Lung microvascular endothelial cell (primary cell): ENCODE measurements around the gene HSP90B1. TPM values are rescaled to one million over a fixed set of nuclear protein-coding genes. Genes with fewer than 3 reads are reported as not detected.

Source experiments
- DNase-seq, 2 donors: peaks; one replicate each; pipeline versions ENCODE4 v3.0.0 to v3.0.0-alpha.2; 2010; ENCODE audit warnings: low read depth in 2 of 2
- total RNA-seq: library from RNA; depleted of rRNA; stranded (reverse); fragments of >200 nt; gene quantifications from 2 replicates; pipeline ENCODE4 v1.2.1, GENCODE V29; 2014

HSP90B1 gene
- total RNA-seq = 525 and 1,246 TPM in 2 replicates

GRCh38 chr12:103930034-103930786 is at the start of gene HSP90B1:
Gene HSP90B1, plus strand, starts transcription at chr12:103930410. Its CDS starts 106 bp downstream, at chr12:103930516.
- DNase-seq = peak; percentile 100

GRCh38 chr12:103881261-103881660 is 48.9 kb upstream of the HSP90B1 start:
- peak in 1 of 2 donors; percentile 5 for DNase-seq

DNA sequence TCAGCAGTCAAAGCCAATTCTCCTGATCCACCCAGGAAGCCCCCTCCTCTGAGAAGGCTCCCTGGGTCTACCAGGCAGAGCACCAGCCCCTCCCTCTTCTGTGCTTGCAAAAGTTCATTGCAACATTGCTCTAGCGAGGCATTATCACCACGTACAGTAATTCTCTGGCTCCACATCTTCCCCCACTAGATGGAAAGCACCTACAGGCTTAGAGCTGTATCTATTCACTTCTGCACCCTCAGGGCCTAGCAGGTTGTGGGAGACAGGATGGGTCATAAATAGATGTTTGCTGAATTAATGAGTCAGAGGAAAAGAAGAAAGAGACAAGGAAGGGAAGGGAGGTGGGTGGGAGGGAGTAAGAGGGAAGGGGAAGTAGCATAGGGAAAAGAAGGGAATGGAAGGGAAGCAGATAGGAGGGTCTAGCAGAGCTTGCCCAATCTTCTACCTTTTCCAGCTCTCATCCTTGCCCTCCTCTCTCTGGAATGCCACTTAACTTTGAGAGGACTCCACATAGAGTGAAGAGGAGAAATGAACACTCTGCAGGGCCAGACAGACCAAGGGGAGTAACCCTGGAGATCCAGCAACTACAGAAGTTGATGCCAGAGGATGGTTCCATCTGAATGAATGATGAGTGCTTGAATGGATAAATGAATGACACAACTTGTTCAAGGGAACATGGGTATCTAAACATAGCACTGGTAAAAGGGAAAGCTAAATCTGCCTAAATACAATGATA is 47.2 kb upstream of the HSP90B1 start:
- no peak for DNase-seq

GRCh38 chr12:103883908-103884307 is 46.3 kb upstream of the HSP90B1 start:
- no peak for DNase-seq

DNA sequence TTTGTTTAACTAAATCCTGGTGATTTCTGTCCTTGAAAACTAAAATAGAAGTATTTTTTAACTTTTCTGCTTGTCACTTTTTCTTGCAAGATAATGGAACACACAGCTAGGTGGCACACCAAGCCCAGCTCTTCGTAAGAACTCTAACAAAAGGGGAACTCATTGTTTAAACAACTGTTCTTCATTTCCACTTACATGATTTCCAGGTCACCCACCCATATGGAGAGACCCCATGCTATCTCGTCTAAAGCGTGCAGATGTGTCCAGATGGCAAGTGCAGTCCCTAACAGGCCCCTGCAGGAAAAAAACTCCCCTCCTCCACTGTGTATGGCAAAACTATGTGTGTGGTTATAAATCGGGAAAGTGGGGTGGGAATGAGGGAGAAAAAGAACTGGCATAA is 45.9 kb upstream of the HSP90B1 start:
- DNase-seq = peak; percentile 72 to 83

DNA sequence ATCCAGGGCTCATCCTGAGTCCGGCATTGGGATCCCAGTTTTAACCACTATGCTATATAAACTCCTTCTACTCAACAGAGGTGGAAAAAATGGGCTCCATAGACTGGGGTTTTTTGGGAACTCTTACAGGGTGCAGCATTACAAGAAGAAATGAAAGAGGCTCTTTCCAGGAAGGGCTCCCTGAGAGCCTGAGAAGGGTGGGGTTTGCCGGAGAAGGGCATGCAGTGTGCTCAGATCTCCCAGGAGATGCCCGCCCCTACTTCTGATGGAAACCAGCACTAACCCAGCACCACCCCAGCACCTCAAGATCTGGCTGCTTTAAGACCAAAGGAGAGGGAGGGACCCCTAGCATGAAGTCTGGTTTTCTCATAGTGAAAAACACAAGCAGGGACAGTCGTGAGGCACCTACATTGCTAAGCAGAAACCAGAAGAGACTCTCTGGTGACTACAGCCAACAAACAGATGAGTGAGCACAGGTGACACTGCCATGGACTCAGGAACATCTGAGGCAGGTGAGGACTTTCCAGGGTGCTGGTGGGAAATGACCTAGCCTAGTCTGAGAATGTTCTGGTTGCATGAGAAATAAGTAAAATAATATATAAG is 43.9 kb upstream of the HSP90B1 start:
- DNase-seq = no peak

GRCh38 chr12:103887738-103888137 is 42.5 kb upstream of the HSP90B1 start:
- DNase-seq = no peak

- DNase-seq = no peak
Measured at GRCh38 chr12:103897316-103897715, 32.9 kb upstream of the HSP90B1 start.

GRCh38 chr12:103901518-103902173 is 28.6 kb upstream of the HSP90B1 start:
- DNase-seq = no peak

DNA sequence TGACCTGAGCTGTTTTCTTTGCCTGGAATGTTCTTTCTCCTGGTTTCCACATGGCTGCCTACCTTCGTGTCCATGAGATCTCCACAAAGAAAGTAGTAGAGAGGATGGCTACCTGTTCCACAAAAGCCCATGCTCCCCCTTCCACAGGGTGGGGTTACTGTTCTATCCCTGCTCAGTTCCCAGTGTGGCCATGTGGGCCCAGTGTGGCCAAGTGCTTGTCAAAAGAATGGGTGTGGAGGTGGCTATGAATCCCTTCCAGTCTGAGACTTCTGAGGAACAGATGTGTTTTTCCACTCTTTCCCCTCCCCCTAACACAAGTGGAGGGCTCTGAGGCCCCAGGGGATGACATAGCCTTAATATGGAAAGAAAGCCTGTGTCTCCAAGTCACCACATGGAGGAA is 26.2 kb upstream of the HSP90B1 start:
- no peak for DNase-seq

DNA sequence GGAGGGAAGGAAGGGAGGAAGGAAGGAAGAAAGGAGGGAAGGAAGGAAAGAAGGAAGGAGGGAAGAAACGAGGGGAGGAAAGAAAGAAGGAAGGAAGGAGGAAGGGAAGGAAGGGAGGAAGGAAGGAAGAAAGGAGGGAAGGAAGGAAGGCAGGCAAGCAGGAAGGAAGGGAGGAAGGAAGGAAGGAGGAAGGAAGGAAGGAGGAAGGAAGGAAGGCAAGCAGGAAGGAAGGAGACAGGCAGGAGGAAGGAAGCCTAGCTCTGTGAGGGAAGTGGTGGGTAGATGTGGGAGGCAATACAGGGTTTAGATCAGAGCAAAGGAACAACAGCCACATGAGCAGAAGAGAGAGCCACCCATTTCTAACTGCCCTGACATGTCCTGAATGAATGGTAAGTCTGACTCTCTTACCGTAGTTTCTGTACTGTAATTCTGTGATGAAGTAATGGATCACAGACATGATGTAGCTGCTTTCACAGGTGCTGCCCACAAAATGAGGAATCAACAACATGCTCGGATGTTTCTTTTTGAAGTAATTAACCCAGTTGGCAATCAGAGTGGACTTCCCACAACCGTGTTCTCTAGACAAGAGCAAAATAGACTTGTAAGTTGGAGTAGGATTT is 24.4 kb upstream of the HSP90B1 start:
- no peak for DNase-seq

DNA sequence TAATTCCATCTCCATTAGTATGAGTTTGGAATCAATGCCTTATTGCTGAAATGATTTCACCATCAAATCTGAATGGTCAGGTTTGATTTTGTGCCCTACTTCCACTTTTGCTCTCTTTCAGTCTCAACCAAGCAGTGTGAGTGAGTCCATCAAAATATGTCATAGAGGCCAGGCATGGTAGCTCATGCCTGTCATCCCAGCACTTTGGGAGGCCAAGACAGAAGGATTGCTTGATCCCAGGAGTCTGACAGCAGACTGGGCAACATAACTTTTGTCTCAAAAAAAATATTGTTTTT is 22.0 kb upstream of the HSP90B1 start:
- no peak for DNase-seq

DNA sequence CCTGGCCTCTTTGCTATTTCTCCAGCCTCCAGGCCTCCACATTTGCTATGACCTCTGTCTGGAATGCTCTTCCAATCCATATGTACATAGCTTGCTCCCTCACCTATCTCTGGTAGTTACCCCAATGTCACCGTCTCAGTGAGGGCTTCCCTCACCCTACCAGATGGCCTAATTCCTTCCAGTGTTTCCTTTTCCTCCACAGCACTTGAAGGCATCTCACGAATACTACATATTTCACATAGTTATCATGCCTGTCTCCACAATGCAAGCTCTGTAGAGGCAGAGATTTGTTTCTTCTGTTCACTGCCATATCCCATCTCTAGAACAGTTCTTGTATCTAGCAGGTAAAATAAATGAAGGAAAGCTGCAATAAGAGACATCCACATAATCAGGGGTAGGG is 21.3 kb upstream of the HSP90B1 start:
- DNase-seq = no peak

DNA sequence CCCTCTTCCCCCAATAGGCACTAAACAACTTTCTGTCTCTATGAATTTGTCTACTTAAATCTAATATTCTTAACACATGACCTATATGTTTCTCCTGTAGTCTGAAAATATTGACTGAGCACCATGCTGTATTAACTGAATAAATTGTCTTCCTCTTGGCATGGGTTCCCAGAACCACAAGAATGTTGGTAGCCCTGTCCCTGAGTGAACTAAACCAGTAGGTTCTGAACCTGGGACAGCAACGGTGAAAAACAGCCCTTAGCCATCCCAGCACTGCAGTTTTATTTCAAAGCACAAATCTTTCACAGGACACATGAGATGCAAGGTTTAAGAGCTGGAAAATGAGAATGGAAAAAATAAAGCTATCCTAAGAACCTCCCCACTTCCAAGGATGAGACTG is 20.4 kb upstream of the HSP90B1 start:
- DNase-seq = peak in 1 of 2 donors; percentile 7

- no peak for DNase-seq
Measured at GRCh38 chr12:103912069-103912468, 18.1 kb upstream of the HSP90B1 start.

- no peak for DNase-seq
Measured at GRCh38 chr12:103913100-103913499, 17.1 kb upstream of the HSP90B1 start.

GRCh38 chr12:103915306-103915705 is 14.9 kb upstream of the HSP90B1 start:
- no peak for DNase-seq

- no peak for DNase-seq
Measured at GRCh38 chr12:103917873-103918272, 12.3 kb upstream of the HSP90B1 start.

DNA sequence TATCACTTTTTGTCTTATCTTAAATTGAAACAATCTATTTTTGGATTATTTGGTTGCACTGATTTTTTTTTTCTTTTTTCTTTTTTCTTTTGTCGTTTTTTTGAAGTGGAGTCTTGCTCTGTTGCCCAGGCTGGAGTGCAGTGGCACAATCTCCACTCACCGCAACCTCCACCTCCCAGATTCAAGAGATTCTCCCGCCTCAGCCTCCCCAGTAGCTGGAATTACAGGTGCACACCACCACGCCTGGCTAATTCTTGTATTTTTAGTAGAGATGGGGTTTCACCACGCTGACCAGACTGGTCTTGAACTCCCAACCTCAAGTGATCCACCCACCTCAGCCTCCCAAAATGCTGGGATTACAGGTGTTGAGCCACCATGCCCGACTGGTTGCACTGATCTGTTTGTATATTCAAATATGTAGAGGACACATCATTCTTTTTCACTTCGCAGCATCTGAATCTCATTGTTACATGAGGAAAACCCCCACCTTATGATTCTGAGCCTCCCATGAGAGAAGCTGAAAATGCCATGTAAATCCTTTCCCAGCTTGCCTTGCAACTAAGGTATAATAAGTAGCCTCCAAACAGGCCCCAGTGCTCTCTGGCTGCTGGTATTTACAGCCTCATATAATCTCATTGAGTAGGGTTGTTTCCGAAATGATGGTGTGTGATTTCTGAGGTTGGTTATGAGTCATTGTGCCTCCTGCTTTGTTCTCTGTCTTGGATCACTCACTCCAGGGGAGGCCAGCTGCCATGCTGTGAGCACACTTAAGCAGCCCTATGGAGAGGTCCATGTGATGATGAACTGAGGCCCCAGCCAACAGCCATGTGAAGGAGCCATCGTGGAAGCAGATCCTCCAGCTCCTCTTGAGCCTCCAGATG is 5.2 kb upstream of the HSP90B1 start:
- peak in 1 of 2 donors; percentile 61 for DNase-seq

DNA sequence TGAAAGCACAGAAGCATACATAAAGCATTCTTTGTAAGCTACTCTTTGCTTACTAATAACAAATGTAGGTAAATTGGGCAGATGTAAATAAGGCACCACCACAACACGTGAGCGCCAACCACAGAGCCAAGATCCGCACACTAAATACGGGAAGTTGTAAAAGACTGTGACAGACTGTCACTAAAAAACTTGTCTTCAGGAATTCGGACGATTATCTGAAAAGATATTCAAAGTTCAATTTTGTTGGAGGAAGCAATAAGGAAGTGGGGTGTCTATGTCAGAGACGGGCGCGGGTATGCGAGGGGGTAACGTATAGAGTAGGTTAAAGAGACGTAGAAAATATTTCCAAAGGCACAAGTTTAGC is 1.5 kb upstream of the HSP90B1 start:
- DNase-seq = no peak
